DOHH2 (cell line): ENCODE results near the gene OPALIN.
A peak's percentile ranks its signal among the peaks of the same experiment; 100 is the strongest.
"Not testable (repeated sequence)": the region's sequence is repeated elsewhere in the genome, so short reads cannot be mapped to it uniquely, and the experiment has no call there.

ENCODE experiments used
- H3F3A ChIP-seq: fragments of 200-600 bp; sonication (generic), shearing (Covaris generic); 2 replicates; pipeline ENCODE4 v1.6.0; 2016; ENCODE audit warnings: antibody characterized with exemption, mild to moderate bottlenecking; ENCODE audit not compliant: control insufficient read depth, insufficient read depth
- H3K27ac ChIP-seq: fragments of 200-600 bp; sonication (generic); 2 replicates; pipeline ENCODE4 v1.5.1; 2014; ENCODE audit warnings: low read depth, mild to moderate bottlenecking, low read length, moderate library complexity
- H3K27me3 ChIP-seq: fragments of 200-600 bp; sonication (generic); 2 replicates; pipeline ENCODE4 v1.6.1; 2014; ENCODE audit warnings: mild to moderate bottlenecking, low read length, mixed read lengths; ENCODE audit not compliant: control insufficient read depth
- H3K36me3 ChIP-seq: fragments of 200-600 bp; sonication (generic); 2 replicates; pipeline ENCODE4 v1.6.1; 2014; ENCODE audit warnings: mild to moderate bottlenecking, low read length, moderate library complexity, mixed read lengths; ENCODE audit not compliant: control insufficient read depth
- H3K4me1 ChIP-seq: fragments of 200-600 bp; sonication (generic); 2 replicates; pipeline ENCODE4 v1.6.1; 2014; ENCODE audit warnings: mild to moderate bottlenecking, low read length, mixed read lengths; ENCODE audit not compliant: control insufficient read depth
- H3K4me2 ChIP-seq: fragments of 200-600 bp; sonication (generic); 2 replicates; pipeline ENCODE4 v1.6.0; 2014; ENCODE audit warnings: mild to moderate bottlenecking, low read length, moderate library complexity
- H3K4me3 ChIP-seq: fragments of 200-600 bp; sonication (generic); 2 replicates; pipeline ENCODE4 v1.5.1; 2014; ENCODE audit warnings: mild to moderate bottlenecking, low read length, mixed read lengths
- H3K79me2 ChIP-seq: fragments of 200-600 bp; sonication (generic); 2 replicates; pipeline ENCODE4 v1.6.1; 2014; ENCODE audit warnings: mild to moderate bottlenecking, low read length, mixed read lengths; ENCODE audit not compliant: control insufficient read depth
- H3K9me2 ChIP-seq: fragments of 200-600 bp; sonication (generic); replicated peaks from 2 replicates; pipeline ENCODE4 v1.6.1; 2014; ENCODE audit warnings: mild to moderate bottlenecking, low read length, mixed read lengths; ENCODE audit not compliant: control insufficient read depth
- H3K9me3 ChIP-seq: fragments of 200-600 bp; sonication (generic); 2 replicates; pipeline ENCODE4 v1.6.1; 2014; ENCODE audit warnings: antibody characterized with exemption, low read length, mixed read lengths; ENCODE audit not compliant: control insufficient read depth, insufficient read depth
- H4K20me1 ChIP-seq: fragments of 200-600 bp; sonication (generic); 2 replicates; pipeline ENCODE4 v1.6.0; 2014; ENCODE audit warnings: low read depth, mild to moderate bottlenecking, antibody characterized with exemption, low read length, moderate library complexity; ENCODE audit not compliant: control insufficient read depth, insufficient read depth
- CTCF ChIP-seq: fragments of 200-600 bp; sonication (generic); IDR thresholded peaks from one replicate; pipeline ENCODE4 v1.5.1; 2014; ENCODE audit warnings: antibody characterized with exemption, mild to moderate bottlenecking, low read depth, low read length; ENCODE audit not compliant: poor library complexity, severe bottlenecking
- EZH2phosphoT487 ChIP-seq: fragments of 200-600 bp; sonication (generic); IDR thresholded peaks from 2 replicates; pipeline ENCODE4 v1.6.1; 2017; ENCODE audit warnings: borderline replicate concordance, mild to moderate bottlenecking, antibody characterized with exemption, low read length, moderate library complexity, mixed read lengths

The OPALIN gene

GRCh38 chr10:96309628-96310320 is 49.0 kb downstream of the OPALIN start:
- Histone ChIP-seq H3K9me3 (no peaks in the 10 kb centered on the region), H3K4me2 (no peak overlapping the region), H3K4me3 (no peak overlapping the region), H3K79me2 (no peaks in the 10 kb centered on the region), H3K9me2 (no peaks in the 10 kb centered on the region), H3K27me3 (no peaks in the 10 kb centered on the region), H3K27ac (no peak overlapping the region), H3K36me3 (no peaks in the 10 kb centered on the region), H4K20me1 (no peaks in the 10 kb centered on the region), H3K4me1 (peaks cover 11% of the 10 kb centered on the region), H3F3A (no peaks in the 10 kb centered on the region)
- TF ChIP-seq EZH2phosphoT487 (no peak), CTCF (no peak)

GRCh38 chr10:96308854-96309253 is 49.9 kb downstream of the OPALIN start:
- not testable (repeated sequence) for H4K20me1 ChIP-seq, H3K4me2 ChIP-seq, H3K9me3 ChIP-seq, H3K27ac ChIP-seq, H3K27me3 ChIP-seq, H3K4me3 ChIP-seq, H3K9me2 ChIP-seq, H3F3A ChIP-seq, H3K36me3 ChIP-seq, H3K79me2 ChIP-seq
- peaks cover 11% of the 10 kb centered on the region for H3K4me1 ChIP-seq

GRCh38 chr10:96306516-96306915 is 52.3 kb downstream of the OPALIN start:
- no peak for TF ChIP-seq CTCF
- no peak for TF ChIP-seq EZH2phosphoT487
- Histone ChIP-seq H3F3A (no peaks in the 10 kb centered on the region), H3K4me2 (peak overlapping the region; percentile 44), H3K27ac (no peak overlapping the region), H3K79me2 (no peaks in the 10 kb centered on the region), H3K9me2 (no peaks in the 10 kb centered on the region), H3K36me3 (no peaks in the 10 kb centered on the region), H3K27me3 (no peaks in the 10 kb centered on the region), H4K20me1 (no peaks in the 10 kb centered on the region), H3K9me3 (no peaks in the 10 kb centered on the region), H3K4me1 (peaks cover 11% of the 10 kb centered on the region), H3K4me3 (no peak overlapping the region)

GRCh38 chr10:96305019-96305418 is 53.8 kb downstream of the OPALIN start:
- Histone ChIP-seq H3F3A (no peaks in the 10 kb centered on the region), H3K27me3 (no peaks in the 10 kb centered on the region), H4K20me1 (no peaks in the 10 kb centered on the region), H3K79me2 (no peaks in the 10 kb centered on the region), H3K27ac (no peak overlapping the region), H3K9me2 (no peaks in the 10 kb centered on the region), H3K4me1 (peaks cover 19% of the 10 kb centered on the region), H3K9me3 (no peaks in the 10 kb centered on the region), H3K4me3 (no peak overlapping the region), H3K4me2 (no peak overlapping the region), H3K36me3 (no peaks in the 10 kb centered on the region)
- no peak for TF ChIP-seq CTCF
- TF ChIP-seq EZH2phosphoT487, result no peak
